ENCODE data around the gene SH2B3. TPM values are rescaled to one million over a fixed set of nuclear protein-coding genes. Genes with fewer than 3 reads are reported as not detected.

The SH2B3 gene
- polyA plus RNA-seq, 1 donor from 2014 or later = 3.0 TPM

- no peak overlapping the region for H3K4me3 ChIP-seq (ENCODE audit: low read length)
- no peaks in the 10 kb centered on the region for H3K9me2 ChIP-seq (ENCODE audit: insufficient read depth, low read length)
- TF ChIP-seq TAF1 (IDR thresholded peaks at IDR 0.05; ENCODE audit: low read depth) (no peak), RAD21 (conservative IDR thresholded peaks at IDR 0.05) (no peak), POLR2AphosphoS5 (IDR thresholded peaks at IDR 0.05) (no peak), MXI1 (conservative IDR thresholded peaks at IDR 0.05; ENCODE audit: poor library complexity, severe bottlenecking) (no peak), EZH2 (IDR thresholded peaks at IDR 0.05; ENCODE audit: borderline replicate concordance, insufficient read depth, low read length, poor library complexity, severe bottlenecking) (no peak), EP300 (conservative IDR thresholded peaks at IDR 0.05; ENCODE audit: poor library complexity, severe bottlenecking) (no peak), SMC3 (conservative IDR thresholded peaks at IDR 0.05; ENCODE audit: poor library complexity) (no peak), REST (IDR thresholded peaks at IDR 0.05; ENCODE audit: borderline replicate concordance) (no peak)
- TF ChIP-seq, protein P1, sequence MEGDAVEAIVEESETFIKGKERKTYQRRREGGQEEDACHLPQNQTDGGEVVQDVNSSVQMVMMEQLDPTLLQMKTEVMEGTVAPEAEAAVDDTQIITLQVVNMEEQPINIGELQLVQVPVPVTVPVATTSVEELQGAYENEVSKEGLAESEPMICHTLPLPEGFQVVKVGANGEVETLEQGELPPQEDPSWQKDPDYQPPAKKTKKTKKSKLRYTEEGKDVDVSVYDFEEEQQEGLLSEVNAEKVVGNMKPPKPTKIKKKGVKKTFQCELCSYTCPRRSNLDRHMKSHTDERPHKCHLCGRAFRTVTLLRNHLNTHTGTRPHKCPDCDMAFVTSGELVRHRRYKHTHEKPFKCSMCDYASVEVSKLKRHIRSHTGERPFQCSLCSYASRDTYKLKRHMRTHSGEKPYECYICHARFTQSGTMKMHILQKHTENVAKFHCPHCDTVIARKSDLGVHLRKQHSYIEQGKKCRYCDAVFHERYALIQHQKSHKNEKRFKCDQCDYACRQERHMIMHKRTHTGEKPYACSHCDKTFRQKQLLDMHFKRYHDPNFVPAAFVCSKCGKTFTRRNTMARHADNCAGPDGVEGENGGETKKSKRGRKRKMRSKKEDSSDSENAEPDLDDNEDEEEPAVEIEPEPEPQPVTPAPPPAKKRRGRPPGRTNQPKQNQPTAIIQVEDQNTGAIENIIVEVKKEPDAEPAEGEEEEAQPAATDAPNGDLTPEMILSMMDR (IDR thresholded peaks at IDR 0.05; ENCODE audit: poor library complexity, severe bottlenecking) = no peak
- H4K20me1 ChIP-seq (ENCODE audit: insufficient read depth) = no peaks in the 10 kb centered on the region
- H3K27ac ChIP-seq (ENCODE audit: low read length) = no peak overlapping the region
- H3K79me2 ChIP-seq (replicated peaks; ENCODE audit: insufficient read depth, low read length) = no peaks in the 10 kb centered on the region
- no peak overlapping the region for H2AFZ ChIP-seq (ENCODE audit: low read depth, low read length)
- no peaks in the 10 kb centered on the region for H3K9me3 ChIP-seq (ENCODE audit: low read length)
- H3K9ac ChIP-seq (ENCODE audit: low read length) = no peak overlapping the region
- H3K36me3 ChIP-seq (ENCODE audit: insufficient read depth, low read length) = peaks cover 9% of the 10 kb centered on the region
- H3K4me2 ChIP-seq (ENCODE audit: low read length) = no peak overlapping the region
- H3F3A ChIP-seq (ENCODE audit: insufficient read depth, low read length, poor library complexity, severe bottlenecking) = no peaks in the 10 kb centered on the region
- H3K27me3 ChIP-seq (ENCODE audit: insufficient read depth, low read depth, low read length) = no peaks in the 10 kb centered on the region
These were observed 51.3 kb downstream of the SH2B3 start for GRCh38 chr12:111457071-111457470.

DNA sequence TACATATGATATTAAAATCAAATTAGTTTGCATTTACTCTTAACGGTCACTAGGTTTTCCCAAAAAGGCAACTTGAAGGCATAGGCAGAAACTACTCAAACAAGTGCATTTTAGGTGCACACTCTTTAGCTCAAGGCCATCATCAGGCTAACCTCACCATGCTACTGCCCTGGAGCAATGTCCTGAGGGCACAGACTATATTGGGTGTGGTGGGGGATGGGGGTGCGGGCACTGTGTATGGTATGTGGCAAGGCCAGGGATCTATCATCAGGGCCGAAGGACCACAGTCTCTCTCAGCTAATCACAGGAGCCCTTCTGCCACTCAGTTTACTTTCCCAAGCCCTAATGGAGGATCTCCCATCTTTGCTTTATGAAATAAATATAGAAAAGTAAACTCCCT lies 51.9 kb downstream of the SH2B3 start:
- no peaks in the 10 kb centered on the region for H3K9me2 ChIP-seq (ENCODE audit: insufficient read depth, low read length)
- H3K4me3 ChIP-seq (ENCODE audit: low read length) = no peak overlapping the region
- H3K27me3 ChIP-seq (ENCODE audit: insufficient read depth, low read depth, low read length) = no peaks in the 10 kb centered on the region
- no peaks in the 10 kb centered on the region for H3K79me2 ChIP-seq (replicated peaks; ENCODE audit: insufficient read depth, low read length)
- H2AFZ ChIP-seq (ENCODE audit: low read depth, low read length) = no peak overlapping the region
- no peak overlapping the region for H3K9ac ChIP-seq (ENCODE audit: low read length)
- H3K27ac ChIP-seq (ENCODE audit: low read length) = no peak overlapping the region
- H3K9me3 ChIP-seq (ENCODE audit: low read length) = no peaks in the 10 kb centered on the region
- no peak overlapping the region for H3K4me2 ChIP-seq (ENCODE audit: low read length)
- TF ChIP-seq POLR2AphosphoS5 (IDR thresholded peaks at IDR 0.05) = no peak
- no peak for TF ChIP-seq SMC3 (conservative IDR thresholded peaks at IDR 0.05; ENCODE audit: poor library complexity)
- TF ChIP-seq RAD21 (conservative IDR thresholded peaks at IDR 0.05) = no peak
- no peak for TF ChIP-seq EP300 (conservative IDR thresholded peaks at IDR 0.05; ENCODE audit: poor library complexity, severe bottlenecking)
- no peak for TF ChIP-seq EZH2 (IDR thresholded peaks at IDR 0.05; ENCODE audit: borderline replicate concordance, insufficient read depth, low read length, poor library complexity, severe bottlenecking)
- TF ChIP-seq TAF1 (IDR thresholded peaks at IDR 0.05; ENCODE audit: low read depth) = no peak
- no peak for TF ChIP-seq MXI1 (conservative IDR thresholded peaks at IDR 0.05; ENCODE audit: poor library complexity, severe bottlenecking)
- TF ChIP-seq, protein P1 (IDR thresholded peaks at IDR 0.05; ENCODE audit: poor library complexity, severe bottlenecking) = no peak
- H4K20me1 ChIP-seq (ENCODE audit: insufficient read depth) = no peaks in the 10 kb centered on the region
- H3K36me3 ChIP-seq (ENCODE audit: insufficient read depth, low read length) = peaks cover 9% of the 10 kb centered on the region
- H3F3A ChIP-seq (ENCODE audit: insufficient read depth, low read length, poor library complexity, severe bottlenecking) = no peaks in the 10 kb centered on the region

Data from neural cell (in vitro differentiated cells).